Endothelial cell (in vitro differentiated cells): ENCODE results near the gene GRIA2. TPM values are rescaled to one million over a fixed set of nuclear protein-coding genes. Genes with fewer than 3 reads are reported as not detected.
"Not testable (repeated sequence)": the region's sequence is repeated elsewhere in the genome, so short reads cannot be mapped to it uniquely, and the experiment has no call there.

ENCODE experiments used
- DNase-seq: peaks from one replicate; pipeline ENCODE4 v3.0.0; 2021; ENCODE audit warnings: low spot score
- H3K27ac Mint-ChIP-seq: one replicate; pipeline ENCODE4 v1.8.0; 2021; ENCODE audit warnings: mixed read lengths, inconsistent platforms; ENCODE audit not compliant: unreplicated experiment
- H3K27me3 Mint-ChIP-seq: one replicate; pipeline ENCODE4 v1.8.0; 2021; ENCODE audit warnings: mild to moderate bottlenecking, moderate library complexity, mixed read lengths, inconsistent platforms; ENCODE audit not compliant: unreplicated experiment
- H3K36me3 Mint-ChIP-seq: one replicate; pipeline ENCODE4 v1.8.0; 2021; ENCODE audit warnings: mild to moderate bottlenecking, low read depth, mixed read lengths, inconsistent platforms; ENCODE audit not compliant: unreplicated experiment
- H3K4me1 Mint-ChIP-seq: one replicate; pipeline ENCODE4 v1.8.0; 2021; ENCODE audit warnings: mild to moderate bottlenecking, mixed read lengths, inconsistent platforms; ENCODE audit not compliant: unreplicated experiment
- H3K4me3 Mint-ChIP-seq: one replicate; pipeline ENCODE4 v1.8.0; 2021; ENCODE audit warnings: mild to moderate bottlenecking, mixed read lengths, inconsistent platforms; ENCODE audit not compliant: unreplicated experiment
- H3K9me3 Mint-ChIP-seq: one replicate; pipeline ENCODE4 v1.8.0; 2021; ENCODE audit warnings: mixed read lengths, inconsistent platforms; ENCODE audit not compliant: unreplicated experiment
- CTCF ChIP-seq: fragments of 200-600 bp; sonication (generic); IDR thresholded peaks from one replicate; pipeline ENCODE4 v1.5.0; 2021; ENCODE audit warnings: antibody characterized with exemption; ENCODE audit not compliant: unreplicated experiment
- long read RNA-seq: library from polyadenylated mRNA; unstranded; transcript quantifications from one replicate; pipeline ENCODE4 v2.0.0, GENCODE V29; 2020; ENCODE audit not compliant: unreplicated experiment
- total RNA-seq: library from RNA; stranded (reverse); fragmentation: NEBNext Ultra II Directional; extraction: Animal tissue kit (Norgen Biotek cat#: 25700); gene quantifications from one replicate; pipeline ENCODE4 v1.2.1, GENCODE V29; 2021; ENCODE audit not compliant: unreplicated experiment

GRIA2 gene
- 0.13 TPM for total RNA-seq
- long read RNA-seq, result 0 reads

DNA sequence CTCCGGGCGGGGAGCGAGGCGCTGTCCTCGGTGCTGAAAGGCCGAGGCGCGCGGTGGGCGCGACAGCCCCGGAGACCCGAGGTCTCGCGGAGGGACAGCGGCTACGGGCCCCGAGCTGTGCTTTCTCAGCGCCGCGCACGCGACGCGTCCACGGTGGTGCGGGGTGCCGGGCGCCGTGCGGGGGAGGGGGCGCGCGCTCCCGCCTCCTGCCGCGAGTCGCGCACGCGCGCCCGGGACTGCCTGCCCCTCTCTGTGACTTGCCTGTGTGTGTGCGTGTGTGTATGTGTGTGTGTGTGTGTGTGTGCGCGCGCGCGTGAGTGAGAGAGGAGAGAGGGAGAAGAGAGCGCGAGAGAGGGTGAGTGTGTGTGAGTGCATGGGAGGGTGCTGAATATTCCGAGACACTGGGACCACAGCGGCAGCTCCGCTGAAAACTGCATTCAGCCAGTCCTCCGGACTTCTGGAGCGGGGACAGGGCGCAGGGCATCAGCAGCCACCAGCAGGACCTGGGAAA, at the start of gene GRIA2:
GRIA2 (plus strand) TSS at position 358 of the 511 bp plus-strand sequence. CDS start 315 bp downstream, outside the sequence.
- Mint-ChIP-seq H3K36me3 (no peaks in the 10 kb centered on the region), H3K4me1 (peaks cover 15% of the 10 kb centered on the region), H3K27ac (no peak within 1 kb of the TSS), H3K27me3 (peaks cover 14% of the 10 kb centered on the region), H3K4me3 (peak within 1 kb of the TSS; percentile 95), H3K9me3 (no peaks in the 10 kb centered on the region)
- no peak for TF ChIP-seq CTCF
- peak; percentile 88 for DNase-seq

DNA sequence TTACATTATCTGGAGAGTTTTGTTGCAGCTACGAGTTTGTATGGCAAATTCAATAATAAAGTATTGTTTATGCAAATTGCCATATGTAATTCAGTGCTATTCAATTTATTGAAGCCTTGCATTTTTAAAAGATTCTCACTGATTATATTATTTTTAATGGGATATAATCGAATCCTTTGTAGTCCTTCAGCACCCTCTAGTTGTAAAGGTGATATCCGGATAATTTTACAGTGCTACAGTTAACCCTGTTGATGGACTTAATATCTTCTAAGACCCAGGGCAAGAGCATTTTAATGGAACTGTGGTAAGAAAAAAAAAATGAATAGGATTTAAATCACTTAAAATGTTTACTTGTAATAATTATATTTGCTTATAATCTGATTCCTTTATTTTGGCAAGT, 48.5 kb upstream of the GRIA2 start:
- H3K36me3 Mint-ChIP-seq, result no peaks in the 10 kb centered on the region
- no peaks in the 10 kb centered on the region for H3K27me3 Mint-ChIP-seq
- H3K4me3 Mint-ChIP-seq, result no peak overlapping the region
- DNase-seq, result no peak
- no peaks in the 10 kb centered on the region for H3K4me1 Mint-ChIP-seq
- no peaks in the 10 kb centered on the region for H3K9me3 Mint-ChIP-seq
- H3K27ac Mint-ChIP-seq, result no peak overlapping the region
- TF ChIP-seq CTCF, result no peak

GRCh38 chr4:157180268-157180667, 40.3 kb upstream of the GRIA2 start:
- H3K4me3 Mint-ChIP-seq, DNase-seq, H3K27ac Mint-ChIP-seq, H3K27me3 Mint-ChIP-seq, H3K4me1 Mint-ChIP-seq, H3K36me3 Mint-ChIP-seq, H3K9me3 Mint-ChIP-seq: not testable (repeated sequence)

DNA sequence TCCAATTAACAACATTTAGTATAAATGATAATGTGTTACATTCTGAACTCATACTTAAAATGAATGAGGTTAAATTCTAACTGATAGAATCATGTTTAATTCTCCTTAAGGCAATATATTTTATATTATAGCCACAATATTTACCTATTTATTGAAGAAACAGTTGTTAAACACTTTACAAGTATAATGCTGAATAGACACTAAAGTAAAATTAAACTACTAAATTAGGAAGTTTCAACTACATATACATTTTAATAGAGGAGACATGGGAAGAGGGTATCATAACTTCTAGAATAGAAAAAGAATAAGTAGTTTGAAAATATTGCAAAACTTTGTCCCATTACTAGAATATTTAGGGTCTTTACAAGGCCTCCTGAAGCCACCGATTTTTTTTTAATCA, 36.2 kb upstream of the GRIA2 start:
- TF ChIP-seq CTCF, result no peak
- no peak overlapping the region for H3K4me3 Mint-ChIP-seq
- no peaks in the 10 kb centered on the region for H3K9me3 Mint-ChIP-seq
- H3K36me3 Mint-ChIP-seq, result no peaks in the 10 kb centered on the region
- no peaks in the 10 kb centered on the region for H3K27me3 Mint-ChIP-seq
- no peak overlapping the region for H3K27ac Mint-ChIP-seq
- H3K4me1 Mint-ChIP-seq, result no peaks in the 10 kb centered on the region
- DNase-seq, result no peak

DNA sequence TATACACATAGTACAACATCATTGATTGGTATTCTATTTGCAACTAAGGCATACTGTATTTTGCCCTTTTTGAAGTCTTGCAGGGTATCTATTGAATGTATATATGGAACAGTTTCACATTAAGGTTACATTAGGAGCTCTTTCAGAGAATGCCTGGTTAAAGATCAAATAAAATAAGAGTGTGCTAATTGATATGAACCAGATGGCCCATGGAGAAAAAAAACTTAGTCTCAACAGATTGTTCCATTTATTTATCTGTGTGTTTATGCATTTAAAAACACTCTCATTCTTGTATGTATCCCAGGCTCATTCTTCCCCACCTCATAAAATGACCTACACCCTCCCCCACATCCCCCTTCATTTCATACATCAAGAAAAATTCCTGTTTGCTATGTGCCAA, 35.2 kb upstream of the GRIA2 start:
- no peak overlapping the region for H3K27ac Mint-ChIP-seq
- no peak overlapping the region for H3K4me3 Mint-ChIP-seq
- no peaks in the 10 kb centered on the region for H3K36me3 Mint-ChIP-seq
- no peak for DNase-seq
- no peaks in the 10 kb centered on the region for H3K4me1 Mint-ChIP-seq
- no peak for TF ChIP-seq CTCF
- H3K27me3 Mint-ChIP-seq, result no peaks in the 10 kb centered on the region
- H3K9me3 Mint-ChIP-seq, result no peaks in the 10 kb centered on the region

DNA sequence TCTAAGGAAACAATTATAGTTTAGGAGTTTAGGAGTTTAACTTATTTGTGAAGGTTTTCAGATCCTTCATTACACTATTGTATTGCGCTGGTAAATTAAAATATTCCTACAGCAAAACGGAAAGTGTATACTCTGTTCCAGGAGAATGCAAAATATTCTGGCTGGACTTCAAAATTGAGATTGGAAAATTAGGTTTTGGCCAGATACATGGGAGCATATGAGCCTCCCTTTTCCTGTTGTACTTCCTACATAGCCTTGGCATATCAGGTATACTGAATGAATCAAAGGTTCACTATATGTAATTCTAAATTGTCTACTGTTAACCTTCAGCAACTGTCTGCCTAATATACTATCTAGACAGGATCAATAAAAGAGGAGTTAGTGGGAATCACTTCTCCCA, 25.2 kb upstream of the GRIA2 start:
- no peak for DNase-seq
- Mint-ChIP-seq H3K27ac (no peak overlapping the region), H3K36me3 (no peaks in the 10 kb centered on the region), H3K4me3 (no peak overlapping the region), H3K27me3 (no peaks in the 10 kb centered on the region), H3K9me3 (no peaks in the 10 kb centered on the region), H3K4me1 (no peaks in the 10 kb centered on the region)
- TF ChIP-seq CTCF, result no peak
